ENCODE results near the gene RABGAP1. TPM values are rescaled to one million over a fixed set of nuclear protein-coding genes. Genes with fewer than 3 reads are reported as not detected.

RABGAP1 gene
- total RNA-seq, 3 donors from 2014 or later (not counting 1 experiment from before 2014, with no cell fraction given) = 37.4 to 49.2 (median 43.0) TPM

DNA sequence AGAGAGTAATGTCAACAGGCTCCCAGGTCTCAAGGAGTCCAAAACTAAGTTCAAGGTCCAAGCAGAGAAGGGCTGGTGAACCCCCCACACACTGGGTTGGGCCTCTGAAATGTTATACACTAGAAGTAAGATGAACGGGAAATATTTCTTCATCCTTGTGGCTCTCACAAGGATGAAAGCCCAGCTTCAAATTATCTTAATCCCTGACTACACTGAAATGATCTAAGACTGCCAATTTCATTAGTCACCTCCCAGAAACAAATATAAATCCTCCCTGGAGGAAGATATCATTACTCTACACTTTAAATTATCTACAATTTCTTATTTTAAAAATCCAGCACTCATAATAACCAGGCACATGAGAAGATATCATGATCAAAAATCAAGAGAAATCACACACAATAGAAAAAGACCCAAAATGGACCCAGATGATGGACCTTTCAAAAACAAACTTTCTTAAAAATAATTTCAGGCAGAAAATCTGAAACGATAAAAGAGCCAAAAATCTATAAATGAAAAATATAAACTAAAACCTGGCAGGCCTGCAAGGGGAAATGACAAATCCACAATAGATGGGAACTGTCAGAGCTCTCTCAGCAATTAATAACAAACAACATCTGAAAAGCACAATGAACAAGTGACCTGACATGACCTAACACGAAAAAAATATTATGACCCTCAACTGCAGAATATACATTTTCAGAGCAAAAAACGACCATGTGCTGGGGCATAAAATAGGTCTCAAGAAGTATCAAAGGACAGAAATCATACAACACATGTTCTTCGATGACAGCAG is 210.1 kb downstream of the RABGAP1 start:
- Mint-ChIP-seq H3K4me1 (no peaks in the 10 kb centered on the region), H3K27ac (no peak overlapping the region), H3K9me3 (no peaks in the 10 kb centered on the region), H3K27me3 (ENCODE audit: low read depth in 2 of 2) (no peaks in the 10 kb centered on the region), H3K36me3 (no peaks in the 10 kb centered on the region), H3K4me3 (no peak overlapping the region)
- no peak for DNase-seq
- intact Hi-C loops (cut with micrococcal nuclease) = no loop called here
- Histone ChIP-seq H3K36me3 (ENCODE audit: control insufficient read depth, insufficient read depth, low read length) (no peaks in the 10 kb centered on the region), H3K9me3 (ENCODE audit: control insufficient read depth, insufficient read depth, low read length) (no peaks in the 10 kb centered on the region), H3K4me3 (ENCODE audit: low read length) (no peak overlapping the region), H3K27me3 (ENCODE audit: control insufficient read depth, insufficient read depth, low read length) (no peaks in the 10 kb centered on the region), H3K27ac (ENCODE audit: low read length) (no peak overlapping the region), H3K4me1 (ENCODE audit: control insufficient read depth, insufficient read depth, low read length) (no peaks in the 10 kb centered on the region)
- TF ChIP-seq, protein P1, sequence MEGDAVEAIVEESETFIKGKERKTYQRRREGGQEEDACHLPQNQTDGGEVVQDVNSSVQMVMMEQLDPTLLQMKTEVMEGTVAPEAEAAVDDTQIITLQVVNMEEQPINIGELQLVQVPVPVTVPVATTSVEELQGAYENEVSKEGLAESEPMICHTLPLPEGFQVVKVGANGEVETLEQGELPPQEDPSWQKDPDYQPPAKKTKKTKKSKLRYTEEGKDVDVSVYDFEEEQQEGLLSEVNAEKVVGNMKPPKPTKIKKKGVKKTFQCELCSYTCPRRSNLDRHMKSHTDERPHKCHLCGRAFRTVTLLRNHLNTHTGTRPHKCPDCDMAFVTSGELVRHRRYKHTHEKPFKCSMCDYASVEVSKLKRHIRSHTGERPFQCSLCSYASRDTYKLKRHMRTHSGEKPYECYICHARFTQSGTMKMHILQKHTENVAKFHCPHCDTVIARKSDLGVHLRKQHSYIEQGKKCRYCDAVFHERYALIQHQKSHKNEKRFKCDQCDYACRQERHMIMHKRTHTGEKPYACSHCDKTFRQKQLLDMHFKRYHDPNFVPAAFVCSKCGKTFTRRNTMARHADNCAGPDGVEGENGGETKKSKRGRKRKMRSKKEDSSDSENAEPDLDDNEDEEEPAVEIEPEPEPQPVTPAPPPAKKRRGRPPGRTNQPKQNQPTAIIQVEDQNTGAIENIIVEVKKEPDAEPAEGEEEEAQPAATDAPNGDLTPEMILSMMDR (IDR thresholded peaks at IDR 0.05) = no peak
- ATAC-seq = no peak
- 91% methylated on average over 4 of the region's 5 CpGs for WGBS (ENCODE audit: insufficient coverage)

Other genes with a start within 250 kb of the RABGAP1 start
- gene OR1L4, start 217.0 kb upstream of the RABGAP1 start, total RNA-seq = not detected
- not detected for gene OR1L6, start 198.7 kb upstream of the RABGAP1 start, total RNA-seq
- not detected for gene OR5C1, start 152.1 kb upstream of the RABGAP1 start, total RNA-seq
- not detected for gene OR1K1, start 140.9 kb upstream of the RABGAP1 start, total RNA-seq
- 10 to 100 TPM; 13.0 to 20.5 (median 17.8) TPM for gene PDCL, start 112.4 kb upstream of the RABGAP1 start, total RNA-seq
- gene RC3H2, start 35.7 kb upstream of the RABGAP1 start, total RNA-seq = 10 to 100 TPM; 74.0 to 78.8 (median 77.3) TPM
- 1 to 10 TPM; 4.7 to 6.6 (median 5.8) TPM for gene ZBTB6, start 27.7 kb upstream of the RABGAP1 start, total RNA-seq
- gene ZBTB26, start 9.5 kb upstream of the RABGAP1 start, total RNA-seq = 10 to 100 TPM in 1 of 3 donors, 1 to 10 TPM in 2; 7.8 to 12.2 (median 9.2) TPM
- gene GPR21, start 92.6 kb downstream of the RABGAP1 start, total RNA-seq = 1 to 10 TPM in 1 of 3 donors, not detected in 2; 1.9 TPM